Lower leg skin (tissue), 3 donors: ENCODE data around the gene TRMT2A.

Source experiments
- CTCF ChIP-seq, 3 donors: fragments of 450-650 bp; IDR thresholded peaks; one replicate each; pipeline ENCODE4 v1.5.1; 2016; ENCODE audit warnings: antibody characterized with exemption in 3 of 3, mild to moderate bottlenecking in 3 of 3, moderate library complexity in 2 of 3
- POLR2A ChIP-seq, 2 donors: fragments of 450-650 bp; IDR thresholded peaks; one replicate each; pipeline ENCODE4 v1.6.1; 2016 to 2017; ENCODE audit warnings: antibody characterized with exemption in 2 of 2, mild to moderate bottlenecking in 1 of 2, moderate library complexity in 1 of 2

GRCh38 chr22:20123366-20124082 is 6.5 kb upstream of the TRMT2A start:
- TF ChIP-seq CTCF (IDR thresholded peaks at IDR 0.05) (no peak), POLR2A (IDR thresholded peaks at IDR 0.05) (no peak)
